Kidney (tissue), 14 donors: ENCODE data around the gene CRK. TPM values are rescaled to one million over a fixed set of nuclear protein-coding genes. Genes with fewer than 3 reads are reported as not detected.

Experiments used
- DNase-seq, 5 donors: peaks; one replicate each; pipeline ENCODE4 v3.0.0-alpha.2; 2013 to 2020
- FAIRE-seq: peaks from 2 replicates; lab custom pipeline; 2012; peaks lifted over from hg19 to GRCh38; lab: Jason Lieb, UNC
- H3K27ac ChIP-seq, 2 donors: one replicate each; pipeline ENCODE4 v1.7.0; 2013; ENCODE audit warnings: low read depth in 2 of 2, low read length in 2 of 2, inconsistent platforms in 1 of 2
- H3K27me3 ChIP-seq: one replicate; pipeline ENCODE4 v1.7.1; 2013; ENCODE audit warnings: low read length, inconsistent platforms; ENCODE audit not compliant: control insufficient read depth, insufficient read depth
- H3K36me3 ChIP-seq, 3 donors: one replicate each; pipeline versions ENCODE4 v1.7.0 to v1.7.1; 2013; ENCODE audit warnings: low read length in 3 of 3, control low read depth in 1 of 3, inconsistent platforms in 1 of 3; ENCODE audit not compliant: insufficient read depth in 3 of 3, control insufficient read depth in 2 of 3
- H3K4me1 ChIP-seq, 3 donors: one replicate each; pipeline versions ENCODE4 v1.7.0 to v1.7.1; 2013; ENCODE audit warnings: low read length in 3 of 3, inconsistent platforms in 1 of 3, low read depth in 1 of 3; ENCODE audit not compliant: control insufficient read depth in 2 of 3, insufficient read depth in 2 of 3
- H3K4me3 ChIP-seq, 3 donors: one replicate each; pipeline versions ENCODE4 v1.7.0 to v1.8.1; 2013; ENCODE audit warnings: low read length in 3 of 3, control low read depth in 1 of 3, inconsistent platforms in 1 of 3
- H3K9ac ChIP-seq, 3 donors: one replicate each; pipeline versions ENCODE4 v1.7.0 to v1.7.1; 2013; ENCODE audit warnings: low read length in 3 of 3, control low read depth in 1 of 3, inconsistent platforms in 1 of 3
- H3K9me3 ChIP-seq, 3 donors: one replicate each; pipeline versions ENCODE4 v1.7.0 to v1.7.1; 2013; ENCODE audit warnings: low read length in 3 of 3, control low read depth in 1 of 3, inconsistent platforms in 1 of 3; ENCODE audit not compliant: control insufficient read depth in 2 of 3, insufficient read depth in 1 of 3
- intact Hi-C: fragments of 100-400 bp; cut with DNase I; formaldehyde crosslinking; loops from one replicate; pipeline ENCODE4 v1.11.1; 2022
- polyA plus RNA-seq: library from polyadenylated mRNA; stranded (reverse); fragments of 350-450 nt; fragmentation: Illumina TruSeq; extraction: RNeasy Lipid Tissue Mini Kit (QIAGEN cat#74804); gene quantifications from one replicate; pipeline ENCODE4 v1.2.3, GENCODE V29; 2014; ENCODE audit warnings: low read depth, low replicate concordance; ENCODE audit not compliant: insufficient read depth
- total RNA-seq: library from RNA; stranded (reverse); fragmentation: NEBNext Ultra II Directional; extraction: Animal tissue kit (Norgen Biotek cat#: 25700); gene quantifications from one replicate; pipeline ENCODE4 v1.2.1, GENCODE V29; 2021
- TF ChIP-seq, protein P1 (sequence below): IDR thresholded peaks from 3 replicates; pipeline ENCODE4 v1.5.1; 2012; ENCODE audit warnings: mild to moderate bottlenecking, moderate library complexity, borderline replicate concordance; ENCODE audit not compliant: insufficient read depth; ENCODE audit errors: extremely low read depth
- donor health status: control.
- donor health status: control.
- donor health status: control.
- donor health status: control.
- donor health status: control.
- donor health status: DM: yes; HTN: yes; CAD: no.
- donor health status: Normal renal cell carcinoma (clear cell type).

Gene CRK
- total and polyA plus RNA-seq, 2 donors from 2014 or later: 26.8 to 61.3 TPM

DNA sequence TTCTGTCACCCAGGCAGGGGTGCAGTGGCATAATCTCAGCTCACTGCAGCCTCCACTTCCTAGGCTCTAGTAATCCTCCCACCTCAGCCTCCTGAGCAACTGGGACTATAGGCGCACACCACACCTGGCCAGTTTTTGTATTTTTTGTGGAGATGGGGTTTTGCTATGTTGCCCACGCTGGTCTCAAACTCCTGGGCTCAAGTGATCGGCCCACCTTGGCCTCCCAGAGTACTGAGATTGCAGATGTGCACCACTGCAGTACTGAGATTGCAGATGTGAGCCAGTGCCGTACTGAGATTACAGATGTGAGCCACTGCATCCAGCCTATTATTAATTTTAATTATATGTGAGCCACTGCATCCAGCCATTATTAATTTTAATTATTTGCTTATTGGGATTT lies 13.8 kb downstream of the CRK start:
- Histone ChIP-seq H3K9me3 (no peaks in the 10 kb centered on the region), H3K36me3 (no peaks in the 10 kb centered on the region), H3K9ac (no peak overlapping the region), H3K27ac (no peak overlapping the region), H3K4me3 (no peak overlapping the region), H3K27me3 (no peaks in the 10 kb centered on the region), H3K4me1 (peaks cover 0 to under 1% (median 0%) of the 10 kb centered on the region in 3 donors)
- TF ChIP-seq, protein P1, sequence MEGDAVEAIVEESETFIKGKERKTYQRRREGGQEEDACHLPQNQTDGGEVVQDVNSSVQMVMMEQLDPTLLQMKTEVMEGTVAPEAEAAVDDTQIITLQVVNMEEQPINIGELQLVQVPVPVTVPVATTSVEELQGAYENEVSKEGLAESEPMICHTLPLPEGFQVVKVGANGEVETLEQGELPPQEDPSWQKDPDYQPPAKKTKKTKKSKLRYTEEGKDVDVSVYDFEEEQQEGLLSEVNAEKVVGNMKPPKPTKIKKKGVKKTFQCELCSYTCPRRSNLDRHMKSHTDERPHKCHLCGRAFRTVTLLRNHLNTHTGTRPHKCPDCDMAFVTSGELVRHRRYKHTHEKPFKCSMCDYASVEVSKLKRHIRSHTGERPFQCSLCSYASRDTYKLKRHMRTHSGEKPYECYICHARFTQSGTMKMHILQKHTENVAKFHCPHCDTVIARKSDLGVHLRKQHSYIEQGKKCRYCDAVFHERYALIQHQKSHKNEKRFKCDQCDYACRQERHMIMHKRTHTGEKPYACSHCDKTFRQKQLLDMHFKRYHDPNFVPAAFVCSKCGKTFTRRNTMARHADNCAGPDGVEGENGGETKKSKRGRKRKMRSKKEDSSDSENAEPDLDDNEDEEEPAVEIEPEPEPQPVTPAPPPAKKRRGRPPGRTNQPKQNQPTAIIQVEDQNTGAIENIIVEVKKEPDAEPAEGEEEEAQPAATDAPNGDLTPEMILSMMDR: no peak
- FAIRE-seq (no peak), DNase-seq (no peak)
- intact Hi-C loops: no loop called here

DNA sequence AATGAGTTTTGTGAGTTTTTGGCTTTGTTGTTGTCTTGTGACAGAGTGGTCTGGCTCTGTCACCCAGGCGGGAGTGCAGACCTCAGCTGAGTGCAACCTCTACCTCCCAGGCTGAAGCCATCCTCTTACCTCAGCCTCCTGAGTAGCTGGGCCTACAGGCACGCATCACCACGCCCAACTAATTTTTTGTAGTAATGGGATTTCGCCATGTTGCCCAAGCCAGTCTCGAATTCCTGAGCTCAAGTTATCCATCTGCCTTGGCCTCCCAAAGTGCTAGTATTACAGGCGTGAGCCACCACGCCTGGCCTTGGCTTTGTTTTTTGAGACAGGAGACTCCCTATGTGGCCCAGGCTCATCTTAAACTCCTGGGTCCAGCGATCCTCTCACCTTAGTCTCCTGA lies 15.1 kb downstream of the CRK start:
- FAIRE-seq: no peak
- no peak overlapping the region for H3K4me3 ChIP-seq

DNA sequence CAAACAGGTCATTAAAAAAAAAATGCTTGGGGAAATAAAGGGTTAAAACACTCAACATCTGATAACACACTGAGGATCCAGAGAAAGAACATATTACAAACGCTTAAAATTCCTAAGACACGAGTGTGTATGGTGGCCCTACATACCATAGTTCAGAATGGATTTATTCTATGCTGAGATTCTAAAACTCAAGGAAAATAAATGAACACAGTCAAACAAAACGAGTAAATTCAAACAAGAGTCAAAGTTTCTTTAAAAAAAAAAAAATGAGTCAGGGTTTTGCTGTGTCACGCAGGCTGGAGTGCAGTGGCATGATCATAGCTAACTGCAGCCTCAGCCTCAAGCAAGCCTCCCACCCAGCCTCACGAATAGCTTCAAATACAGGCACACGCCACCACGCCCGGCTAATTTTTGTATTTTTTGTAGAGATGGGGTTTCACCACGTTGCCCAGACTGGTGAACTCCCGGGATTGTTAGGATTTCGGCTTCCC lies 17.4 kb downstream of the CRK start:
- no peak for FAIRE-seq
- H3K27ac ChIP-seq: no peak overlapping the region
- no peaks in the 10 kb centered on the region for H3K27me3 ChIP-seq

More for the DNA sequence above, 15.1 kb downstream of the CRK start:
- intact Hi-C loops: no loop called here
- H3K4me1 ChIP-seq: no peaks in the 10 kb centered on the region
- TF ChIP-seq, protein P1: no peak
- no peak for DNase-seq
- no peaks in the 10 kb centered on the region for H3K27me3 ChIP-seq
- H3K9ac ChIP-seq: no peak overlapping the region
- no peak overlapping the region for H3K27ac ChIP-seq
- H3K9me3 ChIP-seq: no peaks in the 10 kb centered on the region
- peaks cover 0 to 7% (median 6%) of the 10 kb centered on the region in 3 donors for H3K36me3 ChIP-seq

More for the DNA sequence above, 17.4 kb downstream of the CRK start:
- intact Hi-C loops: no loop called here
- H3K4me1 ChIP-seq: no peaks in the 10 kb centered on the region
- TF ChIP-seq, protein P1: no peak
- H3K4me3 ChIP-seq: no peak overlapping the region
- no peak overlapping the region for H3K9ac ChIP-seq
- DNase-seq: no peak
- H3K36me3 ChIP-seq: peaks cover 0 to 19% (median 14%) of the 10 kb centered on the region in 3 donors
- H3K9me3 ChIP-seq: no peaks in the 10 kb centered on the region
